Measurements from ENCODE around the gene LIX1L. TPM values are rescaled to one million over a fixed set of nuclear protein-coding genes. Genes with fewer than 3 reads are reported as not detected.
A peak's percentile ranks its signal among the peaks of the same experiment; 100 is the strongest.

LIX1L gene
- polyA plus RNA-seq, 1 donor (not counting 4 experiments of a cell fraction or from before 2014, with no cell fraction given): 20.0 TPM

- peak overlapping the region; percentile 95 for H2AFZ ChIP-seq (ENCODE audit: control insufficient read depth, low read length)
- H3K27me3 ChIP-seq (ENCODE audit: control insufficient read depth, extremely low read depth, insufficient read depth, low read length): no peaks in the 10 kb centered on the region
- TF ChIP-seq, protein P1, sequence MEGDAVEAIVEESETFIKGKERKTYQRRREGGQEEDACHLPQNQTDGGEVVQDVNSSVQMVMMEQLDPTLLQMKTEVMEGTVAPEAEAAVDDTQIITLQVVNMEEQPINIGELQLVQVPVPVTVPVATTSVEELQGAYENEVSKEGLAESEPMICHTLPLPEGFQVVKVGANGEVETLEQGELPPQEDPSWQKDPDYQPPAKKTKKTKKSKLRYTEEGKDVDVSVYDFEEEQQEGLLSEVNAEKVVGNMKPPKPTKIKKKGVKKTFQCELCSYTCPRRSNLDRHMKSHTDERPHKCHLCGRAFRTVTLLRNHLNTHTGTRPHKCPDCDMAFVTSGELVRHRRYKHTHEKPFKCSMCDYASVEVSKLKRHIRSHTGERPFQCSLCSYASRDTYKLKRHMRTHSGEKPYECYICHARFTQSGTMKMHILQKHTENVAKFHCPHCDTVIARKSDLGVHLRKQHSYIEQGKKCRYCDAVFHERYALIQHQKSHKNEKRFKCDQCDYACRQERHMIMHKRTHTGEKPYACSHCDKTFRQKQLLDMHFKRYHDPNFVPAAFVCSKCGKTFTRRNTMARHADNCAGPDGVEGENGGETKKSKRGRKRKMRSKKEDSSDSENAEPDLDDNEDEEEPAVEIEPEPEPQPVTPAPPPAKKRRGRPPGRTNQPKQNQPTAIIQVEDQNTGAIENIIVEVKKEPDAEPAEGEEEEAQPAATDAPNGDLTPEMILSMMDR (optimal IDR thresholded peaks at IDR 0.05 in 1 of 3, IDR thresholded peaks at IDR 0.05 in 1 of 3, conservative IDR thresholded peaks at IDR 0.05 in 1 of 3; ENCODE audit: extremely low read depth in 1 of 3, insufficient read depth in 2 of 3, low read length in 3 of 3): no peak
- TF ChIP-seq EZH2 (IDR thresholded peaks at IDR 0.05; ENCODE audit: low read length): no peak
- H4K20me1 ChIP-seq (ENCODE audit: control insufficient read depth, extremely low read depth, insufficient read depth, low read length): no peaks in the 10 kb centered on the region
- H3K9me1 ChIP-seq (ENCODE audit: control insufficient read depth, extremely low read depth, insufficient read depth, low read length): no peaks in the 10 kb centered on the region
- peak overlapping the region; percentile 19 to 76 (median 50) for H3K4me3 ChIP-seq (ENCODE audit: control insufficient read depth in 2 of 3, extremely low read depth in 1 of 3, insufficient read depth in 2 of 3, low read depth in 1 of 3, low read length in 3 of 3)
- H3K9ac ChIP-seq (ENCODE audit: control insufficient read depth, extremely low read depth, insufficient read depth, low read length): no peak overlapping the region
- no peak for DNase-seq (ENCODE audit: low read depth, low spot score)
- peak overlapping the region; percentile 54 for H3K4me2 ChIP-seq (ENCODE audit: control insufficient read depth, extremely low read depth, insufficient read depth, low read depth, low read length)
- H3K79me2 ChIP-seq (ENCODE audit: control insufficient read depth, insufficient read depth, low read length): no peaks in the 10 kb centered on the region
- no peak for FAIRE-seq
- H3K9me3 ChIP-seq (ENCODE audit: control insufficient read depth, low read depth, low read length): no peaks in the 10 kb centered on the region
- H3K36me3 ChIP-seq (ENCODE audit: control insufficient read depth in 2 of 2, extremely low read depth in 1 of 2, insufficient read depth in 2 of 2, low read length in 2 of 2): no peaks in the 10 kb centered on the region
- H3K4me1 ChIP-seq (ENCODE audit: control insufficient read depth, extremely low read depth, insufficient read depth, low read length): peaks cover 16% of the 10 kb centered on the region
- no peak overlapping the region for H3K27ac ChIP-seq (ENCODE audit: control insufficient read depth, insufficient read depth, low read length)
- dilution Hi-C loops (cut with MboI; ENCODE audit: extremely low pct_ligation_motif_present, low sequenced_read_pairs): no loop called here
These were observed 71.4 kb downstream of the LIX1L start for GRCh38 chr1:145886390-145886789.

DNA sequence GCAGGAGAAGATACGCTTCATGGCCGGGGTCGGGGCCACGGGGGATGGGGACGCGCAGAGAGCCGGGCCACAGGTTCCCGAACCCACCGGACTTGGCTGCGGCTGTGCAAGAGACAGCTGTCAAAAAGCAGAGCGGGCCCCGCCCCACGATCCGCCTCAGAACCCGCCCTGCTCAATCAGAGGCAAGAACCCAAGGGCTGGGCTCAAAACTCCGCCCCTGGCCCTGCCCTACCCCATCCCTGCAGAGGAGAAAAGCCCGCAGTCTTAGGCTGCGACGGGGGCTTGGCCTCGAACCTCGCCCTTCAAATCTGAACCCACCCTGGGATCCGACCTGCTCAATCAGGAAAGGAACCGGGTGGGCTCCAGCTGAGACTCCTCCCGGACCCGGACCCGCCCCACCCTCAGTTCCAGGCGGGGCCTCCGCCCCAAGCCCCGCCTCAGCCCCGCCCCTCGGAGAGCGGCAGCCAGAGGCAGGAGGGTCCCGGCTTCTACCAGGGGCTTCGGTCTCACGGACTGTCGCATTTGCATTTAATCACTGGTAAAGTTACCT is 72.0 kb downstream of the LIX1L start, which contains the start of gene ANKRD35:
TSS of gene ANKRD35 (minus strand) at position 129 of the 550 bp plus-strand sequence. CDS start at position 21, 108 bp downstream.
- peak within 1 kb of the TSS; percentile 50 to 76 (median 69) for H3K4me3 ChIP-seq (ENCODE audit: control insufficient read depth in 2 of 3, extremely low read depth in 1 of 3, insufficient read depth in 2 of 3, low read depth in 1 of 3, low read length in 3 of 3)
- dilution Hi-C loops (cut with MboI; ENCODE audit: extremely low pct_ligation_motif_present, low sequenced_read_pairs): no loop called here
- H3K36me3 ChIP-seq (ENCODE audit: control insufficient read depth in 2 of 2, extremely low read depth in 1 of 2, insufficient read depth in 2 of 2, low read length in 2 of 2): no peaks in the 10 kb centered on the region
- H4K20me1 ChIP-seq (ENCODE audit: control insufficient read depth, extremely low read depth, insufficient read depth, low read length): no peaks in the 10 kb centered on the region
- no peak within 1 kb of the TSS for H3K9ac ChIP-seq (ENCODE audit: control insufficient read depth, extremely low read depth, insufficient read depth, low read length)
- no peaks in the 10 kb centered on the region for H3K79me2 ChIP-seq (ENCODE audit: control insufficient read depth, insufficient read depth, low read length)
- H2AFZ ChIP-seq (ENCODE audit: control insufficient read depth, low read length): peak within 1 kb of the TSS; percentile 95
- H3K9me3 ChIP-seq (ENCODE audit: control insufficient read depth, low read depth, low read length): no peaks in the 10 kb centered on the region
- H3K4me2 ChIP-seq (ENCODE audit: control insufficient read depth, extremely low read depth, insufficient read depth, low read depth, low read length): peak within 1 kb of the TSS; percentile 54
- H3K4me1 ChIP-seq (ENCODE audit: control insufficient read depth, extremely low read depth, insufficient read depth, low read length): peaks cover 10% of the 10 kb centered on the region
- DNase-seq (ENCODE audit: low read depth, low spot score): no peak
- no peak within 1 kb of the TSS for H3K27ac ChIP-seq (ENCODE audit: control insufficient read depth, insufficient read depth, low read length)
- H3K9me1 ChIP-seq (ENCODE audit: control insufficient read depth, extremely low read depth, insufficient read depth, low read length): no peaks in the 10 kb centered on the region
- H3K27me3 ChIP-seq (ENCODE audit: control insufficient read depth, extremely low read depth, insufficient read depth, low read length): no peaks in the 10 kb centered on the region
- TF ChIP-seq EZH2 (IDR thresholded peaks at IDR 0.05; ENCODE audit: low read length): no peak
- TF ChIP-seq, protein P1 (optimal IDR thresholded peaks at IDR 0.05 in 1 of 3, IDR thresholded peaks at IDR 0.05 in 1 of 3, conservative IDR thresholded peaks at IDR 0.05 in 1 of 3; ENCODE audit: extremely low read depth in 1 of 3, insufficient read depth in 2 of 3, low read length in 3 of 3): no peak
- no peak for FAIRE-seq
